GM23338 (cell line): ENCODE measurements around the gene ACADVL. TPM values are rescaled to one million over a fixed set of nuclear protein-coding genes. Genes with fewer than 3 reads are reported as not detected.
A peak's percentile ranks its signal among the peaks of the same experiment; 100 is the strongest.

Experiments used
- ATAC-seq: fragments of 200-7000 bp; cut with Tn5 transposase; 3 replicates; pipeline ENCODE4 v1.9.1; 2020
- DNase-seq: peaks from one replicate; pipeline ENCODE4 v3.0.0-alpha.2; 2015; ENCODE audit warnings: low spot score
- H2AFZ ChIP-seq: fragments of 200-600 bp; sonication (generic); 2 replicates; pipeline ENCODE4 v1.8.0; 2016; ENCODE audit warnings: antibody characterized with exemption, mild to moderate bottlenecking, moderate library complexity
- H3F3A ChIP-seq: fragments of 200-600 bp; sonication (generic); replicated peaks from 2 replicates; pipeline ENCODE4 v1.8.0; 2017; ENCODE audit warnings: antibody characterized with exemption, mixed run types, low read depth
- H3K27ac ChIP-seq: fragments of 200-600 bp; sonication (generic); 2 replicates; pipeline ENCODE4 v1.6.1; 2016; ENCODE audit warnings: low read depth
- H3K27me3 ChIP-seq: fragments of 200-600 bp; sonication (generic); 2 replicates; pipeline ENCODE4 v1.8.0; 2016; ENCODE audit warnings: mild to moderate bottlenecking, mixed run types, moderate library complexity; ENCODE audit not compliant: insufficient read depth
- H3K36me3 ChIP-seq: fragments of 200-600 bp; sonication (generic); 2 replicates; pipeline ENCODE4 v1.8.0; 2016; ENCODE audit warnings: mild to moderate bottlenecking; ENCODE audit not compliant: insufficient read depth
- H3K4me1 ChIP-seq: fragments of 200-600 bp; sonication (generic); 2 replicates; pipeline ENCODE4 v1.8.0; 2016; ENCODE audit warnings: mild to moderate bottlenecking, moderate library complexity; ENCODE audit not compliant: insufficient read depth
- H3K4me2 ChIP-seq: fragments of 200-600 bp; sonication (generic); 2 replicates; pipeline ENCODE4 v1.7.1; 2017; ENCODE audit warnings: mixed run types
- H3K4me3 ChIP-seq: fragments of 200-600 bp; sonication (generic); 2 replicates; pipeline ENCODE4 v1.6.1; 2016; ENCODE audit warnings: mixed run types
- H3K79me2 ChIP-seq: fragments of 200-600 bp; sonication (generic); replicated peaks from 2 replicates; pipeline ENCODE4 v1.8.0; 2017; ENCODE audit warnings: mild to moderate bottlenecking; ENCODE audit not compliant: insufficient read depth
- H3K9me2 ChIP-seq: fragments of 200-600 bp; sonication (generic); 2 replicates; pipeline ENCODE4 v1.8.0; 2017; ENCODE audit not compliant: insufficient read depth
- H4K20me1 ChIP-seq: fragments of 200-600 bp; sonication (generic); replicated peaks from 2 replicates; pipeline ENCODE4 v1.8.0; 2017; ENCODE audit warnings: mild to moderate bottlenecking; ENCODE audit not compliant: insufficient read depth
- H3K27ac Mint-ChIP-seq: 2 replicates; pipeline ENCODE4 v1.8.0; 2020; ENCODE audit warnings: inconsistent platforms, mild to moderate bottlenecking, moderate library complexity, mixed read lengths
- H3K27me3 Mint-ChIP-seq: 3 replicates; pipeline ENCODE4 v1.8.0; 2022; ENCODE audit warnings: low read depth, mild to moderate bottlenecking, moderate library complexity, mixed read lengths, inconsistent platforms; ENCODE audit not compliant: insufficient read depth, poor library complexity
- H3K36me3 Mint-ChIP-seq: 3 replicates; pipeline ENCODE4 v1.8.0; 2021; ENCODE audit warnings: low read depth, mild to moderate bottlenecking, inconsistent platforms, moderate library complexity, mixed read lengths
- H3K4me1 Mint-ChIP-seq: 3 replicates; pipeline ENCODE4 v1.8.0; 2020; ENCODE audit warnings: mild to moderate bottlenecking, inconsistent platforms, mixed read lengths
- H3K4me3 Mint-ChIP-seq: 3 replicates; pipeline ENCODE4 v1.8.0; 2021; ENCODE audit warnings: moderate library complexity, mild to moderate bottlenecking, inconsistent platforms, mixed read lengths
- H3K9me3 Mint-ChIP-seq: 3 replicates; pipeline ENCODE4 v1.8.0; 2020; ENCODE audit warnings: moderate library complexity, mild to moderate bottlenecking, inconsistent platforms, mixed read lengths
- CREB1 ChIP-seq: fragments of 250-450 bp; sonication (Bioruptor Pico); IDR thresholded peaks from 2 replicates; pipeline ENCODE4 v1.5.0; 2020; ENCODE audit warnings: low read depth, mild to moderate bottlenecking, moderate library complexity
- CTCF ChIP-seq, 2 experiments: fragments of 200-600 bp in 1 of 2; sonication (generic) in 1 of 2; conservative IDR thresholded peaks; 2 replicates each; pipeline versions ENCODE4 v1.5.1 to v1.6.1; 2016 to 2017; ENCODE audit warnings: antibody characterized with exemption in 2 of 2, low read depth in 2 of 2, mild to moderate bottlenecking in 2 of 2, moderate library complexity in 1 of 2
- ETS1 ChIP-seq: IDR thresholded peaks from 2 replicates; pipeline ENCODE4 v1.6.1; 2016; ENCODE audit warnings: antibody characterized with exemption
- EZH2 ChIP-seq: fragments of 200-600 bp; sonication (generic); IDR thresholded peaks from one replicate; pipeline ENCODE4 v1.8.0; 2017; ENCODE audit warnings: antibody characterized with exemption, mild to moderate bottlenecking, low read depth; ENCODE audit not compliant: unreplicated experiment
- EZH2phosphoT487 ChIP-seq: fragments of 200-600 bp; sonication (generic); IDR thresholded peaks from one replicate; pipeline ENCODE4 v1.8.1; 2018; ENCODE audit warnings: antibody characterized with exemption; ENCODE audit not compliant: unreplicated experiment
- POLR2AphosphoS5 ChIP-seq: IDR thresholded peaks from 2 replicates; pipeline ENCODE4 v1.6.1; 2016; ENCODE audit warnings: antibody characterized with exemption, low read depth
- REST ChIP-seq: IDR thresholded peaks from one replicate; pipeline ENCODE4 v1.6.1; 2018; ENCODE audit warnings: antibody characterized with exemption; ENCODE audit not compliant: unreplicated experiment
- polyA plus RNA-seq: library from polyadenylated mRNA; unstranded; fragments of >200 nt; fragmentation: Nextera tagmentation; extraction: Ambion mirVana; gene quantifications from 2 replicates; pipeline ENCODE4 v1.2.1, GENCODE V29; 2016
- total RNA-seq: library from RNA; depleted of rRNA; stranded (reverse); fragments of >200 nt; shearing (Covaris generic); gene quantifications from 2 replicates; pipeline ENCODE4 v1.2.3, GENCODE V29; 2014

Gene ACADVL
- total and polyA plus RNA-seq, 2 experiments from 2014 or later: 152 to 156 TPM

DNA sequence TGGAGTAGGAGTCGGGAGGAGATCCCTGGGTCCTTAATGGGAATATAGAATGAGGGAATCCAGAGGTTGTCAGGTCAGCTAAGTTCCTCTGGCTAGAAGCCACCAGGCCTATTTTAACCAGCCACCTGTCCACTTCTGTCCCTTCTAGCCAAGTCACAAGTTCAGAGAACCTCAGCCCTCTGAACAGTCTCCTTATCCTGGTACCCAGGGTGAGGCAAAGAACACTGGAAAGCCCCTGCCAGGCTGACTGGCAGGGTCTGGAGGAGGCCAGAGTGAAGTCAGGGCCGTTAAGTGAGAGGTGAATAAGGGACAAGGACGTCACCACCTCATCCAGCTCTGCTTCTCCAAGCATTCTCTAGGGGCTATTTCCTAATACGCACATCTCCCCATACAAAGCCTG, 29.1 kb downstream of the ACADVL start:
- H3K4me3 ChIP-seq: no peak overlapping the region
- ATAC-seq (no peak), DNase-seq (no peak)
- peak overlapping the region; percentile 56; the same call in 1 of the 2 replicates for H3K27ac Mint-ChIP-seq
- no peak overlapping the region for H3K27ac ChIP-seq
- H3K27me3 Mint-ChIP-seq: peaks cover 10% of the 10 kb centered on the region
- peaks cover 24% of the 10 kb centered on the region for H3F3A ChIP-seq
- H2AFZ ChIP-seq: no peak overlapping the region
- peaks cover 3% of the 10 kb centered on the region; the same call in 2 of the 3 replicates for H3K9me3 Mint-ChIP-seq
- peak overlapping the region; percentile 33; the same call in 1 of the 3 replicates for H3K4me3 Mint-ChIP-seq
- H3K4me1 Mint-ChIP-seq: peaks cover 40% of the 10 kb centered on the region
- peaks cover 40% of the 10 kb centered on the region for H3K36me3 Mint-ChIP-seq
- H3K79me2 ChIP-seq: peaks cover 63% of the 10 kb centered on the region
- no peak overlapping the region for H3K4me2 ChIP-seq
- H4K20me1 ChIP-seq: peaks cover 26% of the 10 kb centered on the region
- H3K4me1 ChIP-seq: peaks cover 23% of the 10 kb centered on the region
- peaks cover 10% of the 10 kb centered on the region; the same call in 1 of the 2 replicates for H3K36me3 ChIP-seq
- H3K27me3 ChIP-seq: no peaks in the 10 kb centered on the region
- TF ChIP-seq EZH2 (no peak), CREB1 (CRISPR knock-in tag) (no peak), REST (no peak), CTCF (conservative IDR thresholded peaks at IDR 0.05; ENCODE audit: low read depth in 2 of 2) (no peak), EZH2phosphoT487 (no peak), ETS1 (no peak), POLR2AphosphoS5 (no peak)
- H3K9me2 ChIP-seq: no peaks in the 10 kb centered on the region

DNA sequence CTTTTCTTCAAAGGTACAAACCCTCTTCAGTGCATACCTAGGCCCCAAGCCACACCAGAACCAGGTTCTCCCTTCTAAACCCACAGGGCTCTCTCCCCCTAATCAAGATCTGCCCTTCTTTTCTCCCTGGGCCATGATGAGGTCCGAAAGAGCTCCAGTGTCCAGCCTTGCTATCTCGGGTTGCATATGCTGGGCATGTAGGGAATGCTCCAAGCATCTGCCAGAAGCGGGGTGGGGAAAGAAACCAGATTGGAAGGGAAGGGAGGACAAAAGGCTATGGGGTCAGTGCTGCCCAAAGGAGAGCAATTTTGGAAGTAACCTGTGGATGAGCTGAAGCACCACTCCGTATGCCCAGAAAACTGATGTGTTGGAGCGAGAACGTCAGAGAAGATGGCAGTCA, 29.5 kb downstream of the ACADVL start:
- Mint-ChIP-seq H3K9me3 (peaks cover 3% of the 10 kb centered on the region; the same call in 2 of the 3 replicates), H3K27me3 (peaks cover 10% of the 10 kb centered on the region), H3K36me3 (peaks cover 40% of the 10 kb centered on the region), H3K4me3 (peak overlapping the region; percentile 91; the same call in 2 of the 3 replicates), H3K27ac (peak overlapping the region; percentile 49; the same call in 1 of the 2 replicates), H3K4me1 (peaks cover 40% of the 10 kb centered on the region)
- Histone ChIP-seq H3K4me2 (0 out of 2 replicates have a peak overlapping the region, but pooled peaks have one; percentile 26), H3K27ac (no peak overlapping the region), H3F3A (peaks cover 24% of the 10 kb centered on the region), H3K36me3 (peaks cover 9% of the 10 kb centered on the region; the same call in 1 of the 2 replicates), H4K20me1 (peaks cover 26% of the 10 kb centered on the region), H3K27me3 (no peaks in the 10 kb centered on the region), H2AFZ (no peak overlapping the region), H3K4me3 (no peak overlapping the region), H3K4me1 (peaks cover 23% of the 10 kb centered on the region), H3K79me2 (peaks cover 67% of the 10 kb centered on the region), H3K9me2 (no peaks in the 10 kb centered on the region)
- ATAC-seq (no peak), DNase-seq (no peak)
- TF ChIP-seq REST (no peak), ETS1 (no peak)
